Tibial nerve (tissue), 4 donors: Measurements from ENCODE around the gene MAPKAPK2.

ENCODE experiments used
- CTCF ChIP-seq, 5 experiments: fragments of 200-600 bp in 3 of 5; fragments of 450-650 bp in 2 of 5; sonication (generic) in 3 of 5; IDR thresholded peaks; one replicate each; pipeline ENCODE4 v1.5.1; 2016 to 2019; ENCODE audit warnings: antibody characterized with exemption in 5 of 5, mild to moderate bottlenecking in 3 of 5, moderate library complexity in 2 of 5
- EP300 ChIP-seq, 2 donors: sonication (generic); formaldehyde crosslinking; IDR thresholded peaks; one replicate each; pipeline ENCODE4 v1.6.1; 2017; ENCODE audit warnings: antibody characterized with exemption in 2 of 2, mild to moderate bottlenecking in 1 of 2
- POLR2A ChIP-seq, 2 donors: fragments of 450-650 bp; IDR thresholded peaks; one replicate each; pipeline ENCODE4 v1.6.1; 2017; ENCODE audit warnings: antibody characterized with exemption in 2 of 2, mild to moderate bottlenecking in 2 of 2, moderate library complexity in 2 of 2

- no peak for TF ChIP-seq POLR2A (IDR thresholded peaks at IDR 0.05)
- no peak for TF ChIP-seq CTCF (IDR thresholded peaks at IDR 0.05)
- TF ChIP-seq EP300 (IDR thresholded peaks at IDR 0.05), result no peak
Observed at GRCh38 chr1:206757524-206758266, 73.0 kb downstream of the MAPKAPK2 start.
